Measurements from ENCODE around the gene PDZD7. TPM values are rescaled to one million over a fixed set of nuclear protein-coding genes. Genes with fewer than 3 reads are reported as not detected.

PDZD7 gene
- total RNA-seq, 1 experiment from 2014 or later: 0.30 TPM

GRCh38 chr10:101015582-101015973 is 15.4 kb downstream of the PDZD7 start:
- ChIA-PET CTCF (interaction anchor here (1.0 to 2.2 kb wide), 3 partner anchors 15 to 21 kb away, joined by 3 to 13 read pairs (median 5); partner anchors contain the start of genes PDZD7 and SFXN3), POLR2A (ENCODE audit: low non-redundant PET) (no interaction called here)
- no peak for TF ChIP-seq EZH2 (IDR thresholded peaks at IDR 0.05; ENCODE audit: borderline replicate concordance, low read depth, low read length, poor library complexity, severe bottlenecking)
- TF ChIP-seq, protein P1, sequence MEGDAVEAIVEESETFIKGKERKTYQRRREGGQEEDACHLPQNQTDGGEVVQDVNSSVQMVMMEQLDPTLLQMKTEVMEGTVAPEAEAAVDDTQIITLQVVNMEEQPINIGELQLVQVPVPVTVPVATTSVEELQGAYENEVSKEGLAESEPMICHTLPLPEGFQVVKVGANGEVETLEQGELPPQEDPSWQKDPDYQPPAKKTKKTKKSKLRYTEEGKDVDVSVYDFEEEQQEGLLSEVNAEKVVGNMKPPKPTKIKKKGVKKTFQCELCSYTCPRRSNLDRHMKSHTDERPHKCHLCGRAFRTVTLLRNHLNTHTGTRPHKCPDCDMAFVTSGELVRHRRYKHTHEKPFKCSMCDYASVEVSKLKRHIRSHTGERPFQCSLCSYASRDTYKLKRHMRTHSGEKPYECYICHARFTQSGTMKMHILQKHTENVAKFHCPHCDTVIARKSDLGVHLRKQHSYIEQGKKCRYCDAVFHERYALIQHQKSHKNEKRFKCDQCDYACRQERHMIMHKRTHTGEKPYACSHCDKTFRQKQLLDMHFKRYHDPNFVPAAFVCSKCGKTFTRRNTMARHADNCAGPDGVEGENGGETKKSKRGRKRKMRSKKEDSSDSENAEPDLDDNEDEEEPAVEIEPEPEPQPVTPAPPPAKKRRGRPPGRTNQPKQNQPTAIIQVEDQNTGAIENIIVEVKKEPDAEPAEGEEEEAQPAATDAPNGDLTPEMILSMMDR (conservative IDR thresholded peaks at IDR 0.05; ENCODE audit: low read depth, low read length): no peak
- no peak for DNase-seq (ENCODE audit: low spot score)
- Histone ChIP-seq H3K4me3 (ENCODE audit: low read depth, low read length, poor library complexity, severe bottlenecking) (no peak overlapping the region), H3K4me1 (ENCODE audit: insufficient read depth, low read length, poor library complexity, severe bottlenecking) (peaks cover 7% of the 10 kb centered on the region), H3K27me3 (replicated peaks; ENCODE audit: insufficient read depth, low read depth, low read length, poor library complexity) (no peaks in the 10 kb centered on the region), H3K27ac (ENCODE audit: low read depth, low read length, poor library complexity, severe bottlenecking) (no peak overlapping the region), H3K9me3 (ENCODE audit: low read depth, low read length, poor library complexity, severe bottlenecking) (no peaks in the 10 kb centered on the region), H3K36me3 (ENCODE audit: insufficient read depth, low read length, poor library complexity, severe bottlenecking) (no peaks in the 10 kb centered on the region)
- BruUV-seq (replicated peaks): no TSS peak
- intact Hi-C loops (cut with micrococcal nuclease; ENCODE audit: unreplicated experiment): no loop called here

DNA sequence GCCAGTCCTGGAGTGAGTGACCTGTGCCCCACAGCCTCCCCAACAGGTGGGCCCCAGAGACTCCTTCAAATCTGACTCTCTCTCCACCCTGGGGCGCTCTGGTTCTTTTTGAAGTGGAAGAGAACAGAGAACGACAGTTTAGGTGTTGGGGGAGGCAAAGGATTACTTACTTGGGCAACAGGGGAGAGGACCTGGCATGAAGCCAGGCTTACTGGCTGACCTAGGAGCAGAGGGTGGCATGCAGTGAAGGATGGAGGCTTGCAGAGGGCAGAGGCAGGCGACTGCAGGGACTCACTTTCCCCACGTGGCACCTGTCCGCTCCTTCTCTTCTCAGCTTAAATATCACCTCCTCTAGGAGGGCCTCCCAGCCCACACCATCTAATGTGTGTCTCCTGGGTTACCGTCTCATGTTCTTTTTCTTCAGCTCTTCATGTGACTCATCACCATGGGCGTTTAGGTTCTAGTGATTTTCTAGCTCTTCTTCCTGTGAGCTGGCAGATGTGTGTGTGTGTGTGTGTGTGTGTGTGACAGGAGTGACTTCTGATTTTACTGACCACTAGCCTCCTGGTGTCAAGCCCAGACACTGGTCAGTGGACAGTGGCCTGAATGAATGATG is 15.9 kb downstream of the PDZD7 start:
- Histone ChIP-seq H3K36me3 (ENCODE audit: insufficient read depth, low read length, poor library complexity, severe bottlenecking) (no peaks in the 10 kb centered on the region), H3K9me3 (ENCODE audit: low read depth, low read length, poor library complexity, severe bottlenecking) (no peaks in the 10 kb centered on the region), H3K4me3 (ENCODE audit: low read depth, low read length, poor library complexity, severe bottlenecking) (no peak overlapping the region), H3K27ac (ENCODE audit: low read depth, low read length, poor library complexity, severe bottlenecking) (no peak overlapping the region), H3K27me3 (replicated peaks; ENCODE audit: insufficient read depth, low read depth, low read length, poor library complexity) (no peaks in the 10 kb centered on the region), H3K4me1 (ENCODE audit: insufficient read depth, low read length, poor library complexity, severe bottlenecking) (peaks cover 7% of the 10 kb centered on the region)
- POLR2A ChIA-PET (ENCODE audit: low non-redundant PET): no interaction called here
- DNase-seq (ENCODE audit: low spot score): peak; percentile 50
- TF ChIP-seq, protein P1 (conservative IDR thresholded peaks at IDR 0.05; ENCODE audit: low read depth, low read length): no peak
- TF ChIP-seq EZH2 (IDR thresholded peaks at IDR 0.05; ENCODE audit: borderline replicate concordance, low read depth, low read length, poor library complexity, severe bottlenecking): no peak
- intact Hi-C loops (cut with micrococcal nuclease; ENCODE audit: unreplicated experiment): loop anchor here (1.0 kb wide), 1 partner anchor 46 kb away; the partner anchor contains the start of gene SEMA4G
- no TSS peak for BruUV-seq (replicated peaks)
- CTCF ChIA-PET: interaction anchor here (0.5 to 2.2 kb wide), 17 partner anchors 10 to 453 kb away, joined by 3 to 23 read pairs (median 4); partner anchors contain the start of genes LZTS2, PDZD7 and SFXN3

DNA sequence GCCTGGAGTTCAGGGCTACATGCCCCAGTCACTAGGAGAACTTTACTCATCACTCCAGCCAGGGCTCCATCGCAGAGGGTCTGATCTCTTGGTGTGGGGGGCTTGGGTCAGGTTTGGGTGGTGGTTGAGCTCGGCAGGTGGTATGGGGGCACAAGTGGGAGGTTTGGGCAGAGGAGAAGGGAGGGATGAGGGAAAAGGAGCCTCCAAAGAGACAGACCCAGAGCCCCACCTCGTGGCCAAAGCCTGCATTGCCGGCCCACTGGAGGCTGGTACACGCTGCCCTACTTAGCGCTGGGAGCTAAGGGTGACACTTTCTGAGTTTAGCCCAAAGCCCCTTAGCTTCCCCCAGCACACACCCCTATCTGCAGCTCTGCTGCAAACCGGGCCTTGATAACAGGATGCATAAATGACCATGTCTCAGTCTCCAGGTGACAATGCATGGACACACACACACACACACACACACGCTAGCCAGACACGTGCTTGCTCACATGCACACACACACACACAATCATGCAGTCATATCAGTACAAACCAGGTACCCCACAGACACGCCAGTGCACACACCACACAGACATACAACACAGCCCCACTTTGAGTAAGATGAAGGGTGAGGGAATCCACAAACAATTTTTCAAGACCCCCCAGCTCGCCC is 16.6 kb downstream of the PDZD7 start:
- ChIA-PET POLR2A (ENCODE audit: low non-redundant PET) (interaction anchor here (0.6 kb wide), 1 partner anchor 188 kb away, joined by 3 read pairs; no protein-coding TSS in a partner anchor), CTCF (interaction anchor here (0.5 to 2.2 kb wide), 20 partner anchors 10 to 1182 kb away, joined by 3 to 23 read pairs (median 4); partner anchors contain the start of genes LZTS2, PDZD7, SEMA4G and SFXN3)
- no peak overlapping the region for H3K27ac ChIP-seq (ENCODE audit: low read depth, low read length, poor library complexity, severe bottlenecking)
- no TSS peak for BruUV-seq (replicated peaks)
- H3K4me3 ChIP-seq (ENCODE audit: low read depth, low read length, poor library complexity, severe bottlenecking): no peak overlapping the region
- peaks cover 7% of the 10 kb centered on the region for H3K4me1 ChIP-seq (ENCODE audit: insufficient read depth, low read length, poor library complexity, severe bottlenecking)
- intact Hi-C loops (cut with micrococcal nuclease; ENCODE audit: unreplicated experiment): loop anchor here (1.0 kb wide), 1 partner anchor 45 kb away; the partner anchor contains the start of gene SEMA4G
- no peaks in the 10 kb centered on the region for H3K27me3 ChIP-seq (replicated peaks; ENCODE audit: insufficient read depth, low read depth, low read length, poor library complexity)
- H3K9me3 ChIP-seq (ENCODE audit: low read depth, low read length, poor library complexity, severe bottlenecking): no peaks in the 10 kb centered on the region
- no peaks in the 10 kb centered on the region for H3K36me3 ChIP-seq (ENCODE audit: insufficient read depth, low read length, poor library complexity, severe bottlenecking)
- no peak for TF ChIP-seq EZH2 (IDR thresholded peaks at IDR 0.05; ENCODE audit: borderline replicate concordance, low read depth, low read length, poor library complexity, severe bottlenecking)
- TF ChIP-seq, protein P1 (conservative IDR thresholded peaks at IDR 0.05; ENCODE audit: low read depth, low read length): peak; percentile 92
- peak; percentile 83 for DNase-seq (ENCODE audit: low spot score)

Measured in A673 (cell line).